Measurements from ENCODE around the gene FBRSL1. TPM values are rescaled to one million over a fixed set of nuclear protein-coding genes. Genes with fewer than 3 reads are reported as not detected.

The FBRSL1 gene
- total and polyA plus RNA-seq, 7 donors, result 3.9 to 37.0 (median 10.3) TPM

DNA sequence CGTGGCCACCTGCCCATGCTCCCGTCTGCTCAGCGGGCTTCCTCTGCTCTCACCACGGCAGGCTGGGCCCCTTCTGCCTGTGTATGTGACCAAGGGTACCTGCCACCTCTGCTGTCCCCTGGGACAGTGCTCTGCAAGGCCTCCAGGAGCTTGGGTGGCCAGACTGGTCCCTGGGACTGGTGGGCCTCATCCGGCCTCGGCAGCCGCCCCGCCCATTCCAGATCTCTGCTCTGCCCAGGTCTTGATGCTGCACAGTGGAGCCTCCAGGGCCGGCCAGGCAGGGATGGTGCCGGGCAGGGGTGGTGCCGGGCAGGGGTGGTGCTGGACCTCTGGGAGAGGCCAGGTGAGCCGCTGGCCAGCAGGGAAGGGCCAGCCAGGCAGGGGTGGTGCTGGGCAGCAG lies 9.0 kb downstream of the FBRSL1 start:
- no peaks in the 10 kb centered on the region for H3K36me3 ChIP-seq
- intact Hi-C loops (cut with DNase I), result loop anchor here (10.0 kb wide), 1 partner anchor 354 kb away; the partner anchor contains the start of genes DDX51 and NOC4L

DNA sequence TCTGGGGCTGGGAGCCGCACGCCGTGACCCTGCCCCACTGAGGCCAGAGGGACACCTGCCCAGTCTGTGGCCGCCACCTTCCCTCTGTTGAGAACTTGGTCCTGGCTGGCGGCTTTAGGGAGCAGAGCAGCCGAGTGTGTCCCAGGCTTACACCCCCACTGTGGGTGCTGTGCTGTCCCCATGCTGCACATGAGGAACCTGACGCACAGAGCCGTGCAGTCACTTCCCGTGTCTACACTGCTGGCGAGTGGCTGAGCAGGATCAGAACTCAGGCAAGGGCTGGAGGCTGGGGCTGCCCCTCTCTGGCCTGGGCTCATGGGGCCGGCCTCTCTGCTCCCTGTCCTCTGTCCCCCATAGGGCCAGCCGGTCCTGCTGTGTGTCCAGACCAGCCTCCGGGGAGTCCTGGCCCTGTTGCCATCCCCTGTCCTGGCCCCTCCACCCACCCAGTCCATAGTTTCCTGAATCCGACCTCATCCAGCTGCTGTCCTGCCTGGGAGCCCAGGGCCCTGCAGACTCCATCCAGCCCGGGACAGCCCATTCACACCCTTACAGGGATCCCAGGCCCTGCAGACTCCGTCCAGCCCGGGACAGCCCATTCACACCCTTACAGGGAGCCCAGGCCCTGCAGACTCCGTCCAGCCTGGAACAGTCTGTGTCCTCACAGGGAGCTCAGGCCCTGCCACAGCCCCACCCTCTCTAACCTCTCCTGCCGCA lies 10.3 kb downstream of the FBRSL1 start:
- Histone ChIP-seq H3K4me3 (no peak overlapping the region), H3K4me1 (peaks cover 0 to 98% (median 97%) of the 10 kb centered on the region in 4 donors), H3K27me3 (no peaks in the 10 kb centered on the region), H3K9me3 (no peaks in the 10 kb centered on the region), H3K27ac (no peak overlapping the region), H3K36me3 (no peaks in the 10 kb centered on the region)
- 83 to 89% methylated on average over 19 of the region's 19 CpGs for WGBS, 2 donors
- DNase-seq, result no peak
- TF ChIP-seq POLR2AphosphoS5 (IDR thresholded peaks at IDR 0.05) (no peak), EP300 (IDR thresholded peaks at IDR 0.05) (no peak), POLR2A (IDR thresholded peaks at IDR 0.05) (no peak)
- TF ChIP-seq, protein P1, sequence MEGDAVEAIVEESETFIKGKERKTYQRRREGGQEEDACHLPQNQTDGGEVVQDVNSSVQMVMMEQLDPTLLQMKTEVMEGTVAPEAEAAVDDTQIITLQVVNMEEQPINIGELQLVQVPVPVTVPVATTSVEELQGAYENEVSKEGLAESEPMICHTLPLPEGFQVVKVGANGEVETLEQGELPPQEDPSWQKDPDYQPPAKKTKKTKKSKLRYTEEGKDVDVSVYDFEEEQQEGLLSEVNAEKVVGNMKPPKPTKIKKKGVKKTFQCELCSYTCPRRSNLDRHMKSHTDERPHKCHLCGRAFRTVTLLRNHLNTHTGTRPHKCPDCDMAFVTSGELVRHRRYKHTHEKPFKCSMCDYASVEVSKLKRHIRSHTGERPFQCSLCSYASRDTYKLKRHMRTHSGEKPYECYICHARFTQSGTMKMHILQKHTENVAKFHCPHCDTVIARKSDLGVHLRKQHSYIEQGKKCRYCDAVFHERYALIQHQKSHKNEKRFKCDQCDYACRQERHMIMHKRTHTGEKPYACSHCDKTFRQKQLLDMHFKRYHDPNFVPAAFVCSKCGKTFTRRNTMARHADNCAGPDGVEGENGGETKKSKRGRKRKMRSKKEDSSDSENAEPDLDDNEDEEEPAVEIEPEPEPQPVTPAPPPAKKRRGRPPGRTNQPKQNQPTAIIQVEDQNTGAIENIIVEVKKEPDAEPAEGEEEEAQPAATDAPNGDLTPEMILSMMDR (IDR thresholded peaks at IDR 0.05), result no peak
- intact Hi-C loops (cut with DNase I), result no loop called here

More for the DNA sequence above, 9.0 kb downstream of the FBRSL1 start:
- no peak overlapping the region for H3K4me3 ChIP-seq
- H3K27me3 ChIP-seq, result no peaks in the 10 kb centered on the region
- no peak overlapping the region for H3K27ac ChIP-seq
- DNase-seq, result no peak
- peaks cover 0 to 98% (median 97%) of the 10 kb centered on the region in 4 donors for H3K4me1 ChIP-seq
- TF ChIP-seq POLR2AphosphoS5 (IDR thresholded peaks at IDR 0.05), result no peak
- WGBS, 2 donors, result 89 to 92% methylated on average over 12 of the region's 12 CpGs
- H3K9me3 ChIP-seq, result no peaks in the 10 kb centered on the region

DNA sequence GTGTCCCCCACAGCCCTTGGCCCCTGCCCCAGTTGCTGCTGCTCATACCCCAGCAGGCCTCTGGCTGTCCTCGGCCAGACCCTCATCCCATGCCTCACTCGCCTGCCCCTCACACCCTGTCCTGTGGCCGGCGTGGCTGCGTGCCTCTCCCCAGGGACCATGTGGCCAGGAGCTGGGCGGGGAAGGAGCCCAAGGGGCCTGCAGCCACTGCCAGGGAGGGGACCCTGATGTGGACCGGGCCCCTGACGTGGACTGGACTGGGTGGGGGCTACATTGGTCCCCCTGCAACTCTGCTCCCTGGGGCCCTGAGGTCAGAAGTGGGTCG lies 10.9 kb downstream of the FBRSL1 start:
- no peak for DNase-seq
- 91% methylated on average over 9 of the region's 9 CpGs for WGBS, 2 donors
- H3K27me3 ChIP-seq, result no peaks in the 10 kb centered on the region
- no peaks in the 10 kb centered on the region for H3K9me3 ChIP-seq
- no peak overlapping the region for H3K4me3 ChIP-seq
- peaks cover 0 to 98% (median 97%) of the 10 kb centered on the region in 4 donors for H3K4me1 ChIP-seq
- no peak for TF ChIP-seq POLR2AphosphoS5 (IDR thresholded peaks at IDR 0.05)
- TF ChIP-seq POLR2A (IDR thresholded peaks at IDR 0.05), result no peak
- TF ChIP-seq, protein P1 (IDR thresholded peaks at IDR 0.05), result no peak
- no peak for TF ChIP-seq EP300 (IDR thresholded peaks at IDR 0.05)
- intact Hi-C loops (cut with DNase I), result no loop called here
- H3K27ac ChIP-seq, result no peak overlapping the region
- no peaks in the 10 kb centered on the region for H3K36me3 ChIP-seq

DNA sequence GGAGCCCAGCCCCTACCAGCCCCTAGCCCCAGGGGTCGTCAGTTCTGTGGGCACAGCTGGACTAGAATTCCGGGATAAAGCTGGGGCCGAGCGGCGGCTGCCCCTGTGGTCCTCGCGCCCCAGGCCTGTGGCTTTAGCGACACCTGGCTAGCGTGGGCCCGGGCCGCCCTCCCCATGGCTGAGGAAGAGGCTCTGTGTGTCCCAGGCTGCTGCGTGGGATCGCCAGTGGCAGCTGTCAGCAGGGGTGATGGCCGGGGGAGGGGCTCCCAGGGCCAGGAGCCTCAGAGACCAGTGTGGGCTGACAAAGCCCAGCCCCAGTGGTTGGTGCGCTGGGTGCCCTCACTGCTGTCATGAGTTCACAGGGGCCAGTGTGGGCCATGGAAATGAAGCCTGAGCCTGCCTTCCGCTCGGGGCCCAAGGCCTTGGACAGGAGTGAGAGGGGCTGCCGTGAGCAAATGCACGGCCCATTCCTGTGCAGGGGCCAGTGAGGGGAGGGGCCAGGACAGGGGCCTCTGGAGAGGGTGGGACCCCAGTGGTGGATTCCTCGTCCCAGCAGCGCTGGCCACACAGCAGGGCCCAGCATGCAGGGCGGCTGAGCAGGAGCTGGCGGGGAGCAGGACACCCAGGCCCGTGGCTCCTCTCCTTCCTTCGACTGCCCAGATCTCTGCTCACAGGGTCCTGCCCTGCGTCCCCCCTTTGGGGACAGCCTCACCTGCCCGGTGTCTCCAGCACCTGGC lies 11.4 kb downstream of the FBRSL1 start:
- no peak for TF ChIP-seq EP300 (IDR thresholded peaks at IDR 0.05)
- no peak for TF ChIP-seq POLR2A (IDR thresholded peaks at IDR 0.05)
- TF ChIP-seq, protein P1 (IDR thresholded peaks at IDR 0.05), result no peak
- TF ChIP-seq POLR2AphosphoS5 (IDR thresholded peaks at IDR 0.05), result no peak
- Histone ChIP-seq H3K36me3 (no peaks in the 10 kb centered on the region), H3K9me3 (no peaks in the 10 kb centered on the region), H3K4me1 (peaks cover 0 to 98% (median 97%) of the 10 kb centered on the region in 4 donors), H3K27me3 (no peaks in the 10 kb centered on the region), H3K27ac (no peak overlapping the region), H3K4me3 (no peak overlapping the region)
- no peak for DNase-seq
- intact Hi-C loops (cut with DNase I), result no loop called here
- WGBS, 2 donors, result 88 to 91% methylated on average over 27 of the region's 27 CpGs

DNA sequence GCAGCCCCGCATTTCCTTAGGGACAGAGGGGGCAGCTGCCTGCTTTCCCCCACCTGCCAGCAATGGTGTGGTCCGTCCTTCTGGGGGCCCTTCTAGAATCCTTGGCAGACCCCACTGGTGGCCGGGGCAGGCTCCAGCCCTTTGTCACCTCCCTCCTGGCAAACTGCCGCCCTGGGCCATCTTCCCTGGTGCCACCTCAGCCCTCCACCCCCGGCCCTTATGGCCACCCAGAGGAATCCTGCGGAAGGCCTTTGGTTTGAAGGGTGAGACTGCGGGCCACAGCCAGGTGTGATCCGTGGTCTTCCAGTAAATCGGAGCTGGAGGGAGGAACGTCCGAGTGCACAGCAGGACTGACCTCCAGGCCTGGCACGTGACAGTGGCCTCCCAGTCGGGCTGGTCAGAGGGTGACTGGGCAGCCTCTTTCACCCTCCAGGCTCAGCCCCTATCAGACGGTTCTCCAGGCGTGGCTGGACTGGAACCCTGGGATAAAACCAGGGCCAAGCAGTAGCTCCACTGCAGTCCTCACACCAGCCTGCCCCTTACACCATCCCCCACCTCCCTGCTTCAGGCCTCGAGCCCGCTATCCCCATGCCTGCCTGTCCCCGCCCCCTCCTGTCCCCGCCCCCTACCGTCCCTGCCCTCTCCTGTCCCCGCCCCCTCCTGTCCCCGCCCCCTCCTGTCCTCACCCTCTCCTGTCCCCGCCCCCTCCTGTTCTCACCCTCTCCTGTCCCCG lies 12.4 kb downstream of the FBRSL1 start:
- Histone ChIP-seq H3K9me3 (no peaks in the 10 kb centered on the region), H3K27ac (no peak overlapping the region), H3K27me3 (no peaks in the 10 kb centered on the region), H3K36me3 (no peaks in the 10 kb centered on the region), H3K4me1 (peaks cover 0 to 99% (median 97%) of the 10 kb centered on the region in 4 donors), H3K4me3 (no peak overlapping the region)
- TF ChIP-seq POLR2A (IDR thresholded peaks at IDR 0.05), result no peak
- no peak for TF ChIP-seq EP300 (IDR thresholded peaks at IDR 0.05)
- no peak for DNase-seq
- 69 to 81% methylated on average over 24 of the region's 24 CpGs for WGBS, 2 donors
- intact Hi-C loops (cut with DNase I), result no loop called here

Data from sigmoid colon (tissue), 7 donors.